HG03280 (cell line): ENCODE results near the gene CD68.
A peak's percentile ranks its signal among the peaks of the same experiment; 100 is the strongest.
"Not testable (repeated sequence)": the region's sequence is repeated elsewhere in the genome, so short reads cannot be mapped to it uniquely, and the experiment has no call there.

Experiments used
- ATAC-seq: cut with Tn5 transposase; IDR thresholded peaks from one replicate; pipeline ENCODE4 v1.9.1; 2021; ENCODE audit warnings: mild to moderate bottlenecking, moderate library complexity; ENCODE audit not compliant: unreplicated experiment

Gene CD68

DNA sequence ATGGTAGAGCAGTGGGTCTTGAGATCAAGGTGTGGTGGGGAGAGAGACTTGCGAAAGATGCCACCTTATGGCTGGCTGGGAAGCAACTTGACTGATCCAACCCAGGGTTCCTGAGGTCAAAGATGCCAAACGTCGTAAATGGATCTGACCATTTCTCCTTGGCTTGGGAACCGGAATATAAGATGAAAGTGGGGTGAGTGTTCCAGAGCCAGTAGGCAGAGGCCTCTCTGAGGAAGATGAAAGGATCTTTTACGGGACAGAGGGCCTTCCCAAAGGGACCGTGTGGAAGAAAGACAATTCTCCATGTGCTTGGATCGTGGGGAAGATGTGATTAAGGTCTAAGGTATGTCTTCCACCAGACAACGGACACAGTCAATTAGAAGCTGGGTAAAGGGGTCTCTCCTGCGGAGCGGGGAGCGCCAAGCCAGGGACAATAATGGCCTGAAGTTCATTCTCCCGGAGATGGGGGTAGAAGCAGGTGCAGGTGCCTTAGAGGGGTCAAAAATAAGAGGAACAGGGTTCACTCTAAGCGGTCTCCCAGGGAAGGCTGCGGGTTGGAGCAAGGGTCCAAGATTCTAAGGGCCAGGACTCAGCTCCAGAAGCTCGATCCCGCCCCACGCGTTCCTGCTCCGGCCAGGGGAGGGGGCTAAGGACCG is 34.5 kb downstream of the CD68 start:
- no peak for ATAC-seq

DNA sequence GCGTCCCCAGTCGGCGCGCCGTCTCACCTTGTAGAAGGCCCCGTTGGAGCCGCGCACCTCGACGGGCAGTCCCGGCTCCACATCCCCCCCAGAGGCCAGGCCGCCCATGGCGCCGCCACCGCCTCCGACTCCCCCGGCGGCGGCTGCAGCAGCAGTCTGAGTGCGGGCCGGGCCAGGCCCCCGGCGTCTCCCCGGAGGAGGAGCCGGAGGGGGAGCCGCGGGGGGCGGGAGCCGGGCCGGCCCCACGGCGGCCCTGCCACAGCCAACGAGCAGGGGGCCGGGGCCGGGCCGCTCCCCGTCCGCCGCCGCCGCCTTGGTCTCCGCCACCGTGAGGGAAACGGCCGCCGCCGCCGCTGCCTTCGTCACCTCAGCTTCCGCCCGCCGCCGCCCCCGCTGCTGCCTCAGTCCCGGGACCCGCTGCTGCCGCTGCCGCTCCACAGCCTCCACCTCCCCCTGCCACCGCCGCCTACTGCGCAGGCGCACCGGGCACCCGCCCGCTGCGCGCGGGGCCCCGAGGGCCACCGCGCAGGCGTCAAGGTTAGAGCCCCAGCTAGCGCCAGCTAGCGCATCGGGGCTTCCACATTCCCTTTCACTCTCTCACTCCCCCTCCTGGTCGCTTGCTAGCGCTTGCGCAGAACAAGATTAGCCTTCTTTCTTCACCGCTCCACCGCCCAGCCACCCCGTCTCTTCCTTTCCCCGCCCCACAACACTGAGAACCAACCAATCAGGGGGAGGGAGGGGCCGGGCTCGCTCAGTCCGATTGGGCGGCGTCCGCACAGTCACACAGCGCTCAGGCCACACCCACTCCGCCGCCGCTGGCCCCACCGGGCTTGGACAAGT is 35.2 kb downstream of the CD68 start, which contains the start of gene FXR2:
Gene FXR2, minus strand, starts transcription at position 473 of the 840 bp plus-strand sequence. Its CDS starts 365 bp downstream, at position 108.
- peak; percentile 87 for ATAC-seq

GRCh38 chr17:7615265-7615747 is 35.9 kb downstream of the CD68 start:
- no peak for ATAC-seq

DNA sequence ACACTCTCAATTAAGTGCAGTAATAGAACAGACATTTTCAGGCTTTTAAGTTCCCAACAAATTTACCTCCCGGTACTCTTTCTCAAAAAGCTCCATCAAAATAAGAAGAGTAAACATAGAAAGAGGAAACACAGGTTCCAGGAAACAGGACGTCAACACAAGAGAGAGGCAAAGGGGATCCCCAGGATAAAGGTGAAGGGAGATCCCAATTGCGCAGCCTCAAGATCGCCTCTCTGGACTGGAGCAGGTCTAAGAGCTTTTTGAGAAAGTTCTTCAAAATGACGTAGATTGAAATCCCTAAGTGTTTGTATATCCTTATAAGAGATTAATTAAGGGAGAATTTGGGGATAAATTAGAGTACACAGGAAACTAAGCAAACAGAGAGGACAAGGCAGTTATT is 39.2 kb downstream of the CD68 start:
- ATAC-seq, result no peak

DNA sequence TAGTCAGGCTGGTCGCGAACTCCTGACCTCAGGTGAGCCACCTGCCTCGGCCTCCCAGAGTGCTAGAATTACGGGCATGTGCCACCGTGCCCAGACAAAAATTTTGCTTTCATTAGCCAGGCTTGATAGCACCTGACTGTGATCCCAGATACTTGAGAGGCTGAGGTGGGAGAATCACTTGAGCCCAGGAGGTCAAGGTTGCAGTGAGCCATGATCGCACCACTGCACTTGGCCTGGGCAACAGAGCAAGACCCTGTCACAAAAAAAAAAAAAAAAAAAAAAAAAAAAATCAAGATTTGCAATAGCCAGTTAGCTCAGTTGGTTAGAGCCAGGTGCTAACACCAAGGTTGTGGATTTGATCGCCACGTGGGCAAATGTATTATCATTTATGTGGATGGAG is 41.4 kb downstream of the CD68 start:
- no peak for ATAC-seq

GRCh38 chr17:7623661-7624060 is 44.2 kb downstream of the CD68 start:
- no peak for ATAC-seq

DNA sequence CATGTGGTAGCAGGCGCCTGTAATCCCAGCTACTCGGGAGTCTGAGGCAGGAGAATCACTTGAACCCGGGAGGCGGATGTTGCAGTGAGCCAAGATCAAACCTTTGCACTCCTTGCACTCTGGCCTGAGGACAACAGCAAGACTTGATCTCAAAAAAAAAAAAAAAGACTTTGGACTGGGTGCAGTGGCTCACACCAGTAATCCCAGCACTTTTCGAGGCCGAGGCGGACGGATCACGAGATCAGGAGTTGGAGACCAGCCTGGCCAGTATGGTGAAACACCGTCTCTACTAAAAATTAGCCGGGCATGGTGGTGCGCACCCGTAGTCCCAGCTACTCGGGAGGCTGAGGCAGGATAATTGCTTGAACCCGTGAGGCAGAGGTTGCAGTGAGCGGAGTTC is 46.3 kb downstream of the CD68 start:
- not testable (repeated sequence) for ATAC-seq

GRCh38 chr17:7626307-7626706 is 46.9 kb downstream of the CD68 start:
- no peak for ATAC-seq

GRCh38 chr17:7626956-7627249 is 47.5 kb downstream of the CD68 start:
- peak; percentile 5 for ATAC-seq

- ATAC-seq, result peak; percentile 82
Observed at GRCh38 chr17:7627250-7628121, 48.0 kb downstream of the CD68 start, which contains the start of gene SAT2. Gene SAT2 (minus strand): TSS chr17:7627821. CDS start chr17:7627635, 186 bp downstream.

GRCh38 chr17:7629939-7630571 is 50.6 kb downstream of the CD68 start, which contains the start of gene SHBG:
Gene SHBG (plus strand): TSS chr17:7630135. CDS start chr17:7630173, 38 bp downstream.
- no peak for ATAC-seq
